NCI-H187 (cell line): Measurements from ENCODE around the gene TOX2.

Source experiments
- DNase-seq, 2 experiments: peaks; one replicate each; lab custom pipeline; 2025; lab: John Stamatoyannopoulos, UW

TOX2 gene

GRCh38 chr20:43938932-43939761 lies 24.5 kb downstream of the TOX2 start:
- no peak for DNase-seq

GRCh38 chr20:43939762-43940121 lies 25.1 kb downstream of the TOX2 start:
- no peak for DNase-seq

- no peak for DNase-seq
Measured at GRCh38 chr20:43940518-43941225, 26.0 kb downstream of the TOX2 start.

GRCh38 chr20:43941476-43942200 lies 27.0 kb downstream of the TOX2 start:
- no peak for DNase-seq

DNA sequence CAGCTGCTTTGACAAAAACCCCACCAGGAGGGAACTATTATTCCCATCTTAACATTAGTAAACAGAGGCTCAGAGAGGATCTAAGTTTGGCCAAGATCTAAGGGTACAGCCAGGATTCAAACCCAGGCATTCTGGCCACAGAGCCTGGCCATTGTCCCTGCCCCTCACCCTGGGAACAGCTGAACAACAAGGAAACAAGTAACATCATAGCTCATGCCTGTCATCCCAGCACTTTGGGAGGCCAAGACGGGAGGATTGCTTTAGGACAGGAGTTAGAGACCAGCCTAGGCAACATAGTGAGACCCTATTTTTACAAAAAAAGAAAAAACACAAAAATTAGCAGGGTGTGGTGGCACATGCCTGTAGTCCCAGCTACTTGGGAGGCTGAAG lies 27.5 kb downstream of the TOX2 start:
- no peak for DNase-seq

GRCh38 chr20:43942667-43943285 lies 28.1 kb downstream of the TOX2 start:
- peak; percentile 30 to 32 for DNase-seq

- no peak for DNase-seq
Measured at GRCh38 chr20:43943725-43944124, 29.1 kb downstream of the TOX2 start.

- no peak for DNase-seq
Measured at GRCh38 chr20:43944653-43945235, 30.1 kb downstream of the TOX2 start.

GRCh38 chr20:43945391-43946205 lies 30.9 kb downstream of the TOX2 start:
- no peak for DNase-seq

DNA sequence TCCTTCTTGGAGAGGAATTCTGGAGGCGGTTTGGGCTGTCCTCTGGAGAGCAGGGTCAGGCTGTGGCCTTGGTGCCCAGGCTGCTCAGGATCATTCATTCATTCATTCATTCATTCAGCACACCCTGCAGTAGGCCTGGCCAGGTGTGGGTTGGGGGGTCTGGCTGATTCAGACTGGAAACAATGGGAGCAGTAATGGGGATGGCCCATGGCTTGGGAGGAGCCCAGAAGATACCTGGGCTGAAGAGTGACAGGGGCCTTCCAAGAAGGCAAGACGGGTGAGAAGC lies 31.5 kb downstream of the TOX2 start:
- no peak for DNase-seq

DNA sequence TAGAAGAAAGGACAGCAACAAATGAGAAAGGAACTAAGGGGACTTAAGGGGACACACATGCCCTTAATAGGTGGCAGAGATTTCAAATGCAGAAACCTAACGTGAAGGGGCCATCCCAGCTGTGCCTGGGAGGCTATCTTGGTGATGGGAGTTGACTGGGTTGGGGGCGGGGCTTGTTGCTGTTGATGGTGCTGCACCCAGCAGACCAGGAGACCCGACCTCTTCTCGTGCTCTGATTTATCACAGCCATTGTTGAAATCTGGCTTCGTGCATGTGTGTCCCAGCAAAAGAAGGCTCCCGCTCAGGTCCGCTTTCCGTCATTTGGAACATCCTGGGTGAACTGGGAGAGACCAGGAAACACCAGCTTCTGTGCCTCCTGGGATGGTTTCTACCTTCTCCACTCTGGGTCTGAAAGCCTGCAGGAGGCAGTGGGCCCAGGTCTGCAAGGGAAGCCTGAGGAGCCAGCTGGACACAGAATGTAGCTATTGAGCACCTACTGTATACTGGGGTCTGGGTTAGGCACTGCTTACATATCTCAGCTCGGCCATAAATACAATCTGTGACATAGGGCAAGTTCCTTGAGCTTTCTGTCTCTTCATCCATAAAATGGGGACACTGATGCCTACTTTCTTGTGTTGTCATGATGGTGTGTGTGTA lies 32.1 kb downstream of the TOX2 start:
- DNase-seq, result no peak

DNA sequence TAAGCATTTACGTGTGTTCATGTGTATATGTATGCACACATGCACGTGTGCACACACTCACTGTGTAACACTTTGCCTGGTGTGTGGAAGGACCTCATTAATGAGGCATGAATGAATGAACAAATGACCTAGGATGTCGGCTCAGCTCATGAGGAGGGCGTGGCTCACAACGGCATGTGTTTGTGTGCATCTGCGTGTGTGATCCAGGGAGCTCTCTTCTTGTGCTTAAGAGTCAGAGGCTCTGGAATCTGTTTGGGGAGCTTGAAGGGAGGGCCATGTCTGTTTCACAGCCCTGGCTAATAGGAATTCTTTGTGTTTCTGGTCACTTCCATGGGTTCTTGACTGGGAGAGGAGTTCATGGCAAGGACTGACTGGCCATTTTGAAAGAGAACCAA lies 32.7 kb downstream of the TOX2 start:
- DNase-seq, result no peak

DNA sequence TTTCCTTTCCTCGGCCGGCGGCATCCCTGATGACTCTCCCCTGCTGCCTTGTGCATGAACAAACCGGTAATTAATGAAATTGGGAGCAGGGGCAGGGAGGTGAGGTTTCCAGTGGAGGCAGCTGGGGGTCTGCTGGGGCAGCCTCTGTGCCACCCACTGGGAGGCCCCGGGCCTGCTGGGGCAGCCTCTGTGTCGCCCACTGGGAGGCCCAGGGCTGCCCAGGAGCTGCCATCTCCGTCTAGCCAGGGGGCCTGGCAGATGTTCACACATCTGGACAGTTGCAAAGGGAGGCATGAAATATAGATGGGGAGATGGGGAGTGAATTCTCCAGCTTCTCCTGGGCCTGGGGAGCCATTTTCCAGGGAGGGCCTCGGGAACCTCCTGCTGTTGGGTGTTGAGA lies 33.8 kb downstream of the TOX2 start:
- no peak for DNase-seq

DNA sequence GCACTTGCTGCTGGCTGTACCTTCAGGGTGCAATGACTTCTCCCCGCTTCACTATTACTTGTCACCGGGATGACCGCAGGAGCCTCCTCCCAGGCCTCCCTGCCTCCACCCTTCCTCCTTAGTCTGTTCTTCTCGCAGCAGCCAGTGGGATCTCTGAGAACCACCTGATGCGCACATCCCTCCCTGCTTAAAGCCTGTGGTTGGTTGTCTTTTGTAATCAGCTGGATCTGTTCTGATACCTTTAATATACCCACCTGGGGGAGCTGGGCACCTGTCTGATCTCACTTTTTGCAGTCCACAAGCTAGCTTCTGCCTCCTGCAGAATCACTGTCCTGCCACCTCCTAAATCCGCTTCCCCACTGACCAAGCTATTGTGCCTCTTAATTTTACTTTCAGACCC lies 34.6 kb downstream of the TOX2 start:
- DNase-seq, result no peak

DNA sequence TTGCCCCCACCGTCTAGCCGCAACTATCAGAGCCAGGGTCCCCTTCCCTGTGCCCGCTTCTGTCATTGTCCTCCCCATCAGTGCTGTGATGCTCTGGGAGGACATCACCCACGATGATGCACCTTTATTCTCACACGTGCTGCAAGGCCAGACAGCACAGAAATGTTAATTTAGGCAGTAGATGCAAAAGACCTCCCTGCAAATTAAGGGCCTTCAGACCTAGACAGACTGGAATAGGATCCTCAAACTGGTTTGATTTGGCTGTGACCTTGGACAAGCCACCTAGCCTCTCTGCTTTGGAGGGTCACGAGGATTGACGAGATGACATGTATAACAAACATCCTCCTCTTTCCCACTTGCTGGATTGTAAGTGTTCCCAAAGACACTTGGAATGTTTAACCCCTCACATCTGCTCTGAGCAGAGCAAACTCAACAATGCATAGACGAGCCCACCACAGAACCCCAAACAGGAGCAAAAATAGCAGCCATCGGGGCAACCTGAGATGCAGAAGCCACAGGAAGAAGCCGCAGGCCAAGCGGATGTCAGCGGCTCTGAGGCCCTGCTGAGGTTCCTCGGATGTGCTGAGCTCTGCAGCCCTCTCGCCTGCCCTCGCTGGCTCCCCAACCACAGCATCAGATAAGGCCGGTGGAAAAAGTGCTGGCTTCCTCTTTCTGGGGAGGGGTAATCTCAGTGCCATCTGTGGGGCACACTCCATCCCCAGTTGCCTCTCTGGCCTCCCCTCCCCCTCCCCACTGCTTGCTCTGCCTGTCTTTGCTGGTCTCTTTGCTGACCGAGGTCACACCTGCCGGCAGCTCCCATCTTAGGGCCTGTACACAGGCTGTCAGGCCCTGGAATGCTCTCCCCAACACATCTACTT lies 35.3 kb downstream of the TOX2 start:
- no peak for DNase-seq

GRCh38 chr20:43953919-43954592 lies 39.4 kb downstream of the TOX2 start:
- no peak for DNase-seq

- no peak for DNase-seq
Measured at GRCh38 chr20:43954704-43955061, 40.0 kb downstream of the TOX2 start.

- DNase-seq, result no peak
Measured at GRCh38 chr20:43955062-43955749, 40.6 kb downstream of the TOX2 start.

DNA sequence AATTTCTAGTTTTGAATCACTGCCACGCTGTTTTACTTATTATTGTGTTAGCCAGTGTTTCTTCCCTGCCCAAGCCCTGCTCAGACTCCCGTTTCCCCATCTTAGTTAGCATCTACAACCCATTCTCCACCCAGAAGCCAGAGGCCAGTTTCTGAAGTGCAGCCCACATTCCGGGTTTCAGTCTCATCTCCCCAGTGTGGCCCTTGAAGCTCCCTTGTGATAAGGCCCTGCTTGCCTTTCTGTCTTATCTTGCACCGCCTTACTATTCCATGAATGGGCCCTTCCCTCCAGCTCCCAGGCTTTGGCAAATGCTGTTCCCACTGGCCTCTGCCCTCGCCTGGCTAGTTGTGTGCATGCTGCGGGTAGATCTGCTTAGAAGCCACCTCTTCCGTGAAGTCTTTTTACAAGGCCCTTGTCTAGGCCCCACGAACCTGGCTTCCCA lies 41.1 kb downstream of the TOX2 start:
- DNase-seq, result no peak
